K562 (cell line): ENCODE results near the gene GRB2. TPM values are rescaled to one million over a fixed set of nuclear protein-coding genes. Genes with fewer than 3 reads are reported as not detected.
"Not testable (repeated sequence)": the region's sequence is repeated elsewhere in the genome, so short reads cannot be mapped to it uniquely, and the experiment has no call there.

ENCODE experiments used
- ATAC-seq: fragments of 200-7000 bp; cut with Tn5 transposase; 3 replicates; pipeline ENCODE4 v1.9.1; 2020; ENCODE audit warnings: moderate library complexity
- BruUV-seq: library from RNA; stranded (reverse); fragments of 400-500 nt; replicated peaks from 2 replicates; lab custom pipeline; 2021; lab: Mats Ljungman, UMichigan
- CTCF ChIA-PET: fragments of 300-600 bp; formaldehyde crosslinking; extraction: SDS; loops from one replicate; lab custom pipeline; 2021; ENCODE audit warnings: low intra/inter-chr PET ratio; lab: Yijun Ruan, JAX
- POLR2A ChIA-PET: fragments of 300-600, 350-650 bp; sonication (Branson Sonifier 250); formaldehyde crosslinking; extraction: SDS; loops from one replicate; lab custom pipeline; 2021; ENCODE audit warnings: antibody characterized with exemption, inconsistent platforms; lab: Yijun Ruan, JAX
- DNase-seq, 4 experiments: peaks; one replicate each; pipeline versions ENCODE4 v3.0.0 to v3.0.0-alpha.2; 2011 to 2018; ENCODE audit warnings: low spot score in 3 of 4, mixed read lengths in 3 of 4; ENCODE audit errors: extremely low read depth in 1 of 4
- FAIRE-seq: peaks from 2 replicates; lab custom pipeline; 2011; peaks lifted over from hg19 to GRCh38; lab: Jason Lieb, UNC
- H2AFZ ChIP-seq: 2 replicates; pipeline ENCODE4 v1.6.0; 2011; ENCODE audit warnings: low read depth, low read length, control low read depth, inconsistent platforms
- H3K27ac ChIP-seq: fragments of 200-600 bp; 3 replicates; pipeline ENCODE4 v1.8.0; 2011; ENCODE audit warnings: low read depth, mild to moderate bottlenecking, control low read depth, inconsistent platforms, low read length, moderate library complexity, mixed read lengths; ENCODE audit errors: extremely low read depth
- H3K27me3 ChIP-seq, 2 experiments: fragments of 300-600 bp in 1 of 2; 2 replicates in 1 of 2; 3 replicates in 1 of 2; pipeline versions ENCODE4 v1.6.0 to v1.8.0; 2011; ENCODE audit warnings: inconsistent platforms in 2 of 2, low read length in 2 of 2, mild to moderate bottlenecking in 1 of 2, mixed read lengths in 1 of 2, moderate library complexity in 1 of 2; ENCODE audit not compliant: control insufficient read depth in 2 of 2, insufficient read depth in 2 of 2
- H3K36me3 ChIP-seq: fragments of 300-600 bp; 3 replicates; pipeline ENCODE4 v1.8.0; 2011; ENCODE audit warnings: mild to moderate bottlenecking, low read length, inconsistent platforms; ENCODE audit not compliant: control insufficient read depth, insufficient read depth
- H3K4me1 ChIP-seq, 2 experiments: fragments of 200-600 bp in 1 of 2; replicated peaks in 1 of 2; 2 replicates in 1 of 2; 3 replicates in 1 of 2; pipeline versions ENCODE4 v1.5.1 to v1.8.0; 2011; ENCODE audit warnings: inconsistent platforms in 2 of 2, low read length in 2 of 2, mild to moderate bottlenecking in 1 of 2, mixed read lengths in 1 of 2, moderate library complexity in 1 of 2; ENCODE audit not compliant: control insufficient read depth in 2 of 2, insufficient read depth in 2 of 2
- H3K4me2 ChIP-seq: 2 replicates; pipeline ENCODE4 v1.6.1; 2011; ENCODE audit warnings: low read length, control low read depth, inconsistent platforms, mixed read lengths; ENCODE audit not compliant: insufficient read depth
- H3K4me3 ChIP-seq: fragments of 200-600 bp; sonication (generic), shearing (Covaris generic); 2 replicates; pipeline ENCODE4 v1.5.1; 2016; ENCODE audit warnings: control low read depth, inconsistent platforms
- H3K79me2 ChIP-seq: fragments of 200-600 bp; 3 replicates; pipeline ENCODE4 v1.8.0; 2011; ENCODE audit warnings: low read length, inconsistent platforms; ENCODE audit not compliant: control insufficient read depth, insufficient read depth
- H3K9ac ChIP-seq, 2 experiments: 2 replicates each; pipeline versions ENCODE4 v1.6.0 to v1.6.1; 2011; ENCODE audit warnings: low read depth in 2 of 2, low read length in 2 of 2, control low read depth in 1 of 2, inconsistent platforms in 1 of 2, mild to moderate bottlenecking in 1 of 2, mixed read lengths in 1 of 2; ENCODE audit not compliant: insufficient read depth in 1 of 2
- H3K9me1 ChIP-seq: one replicate; pipeline ENCODE4 v1.6.0; 2011; ENCODE audit warnings: inconsistent platforms, mild to moderate bottlenecking, low read length, moderate library complexity; ENCODE audit not compliant: control insufficient read depth, insufficient read depth
- H3K9me3 ChIP-seq: replicated peaks from 2 replicates; pipeline ENCODE4 v1.5.1; 2011; ENCODE audit warnings: low read depth, low read length, inconsistent platforms; ENCODE audit not compliant: control insufficient read depth, insufficient read depth
- H4K20me1 ChIP-seq: replicated peaks from 2 replicates; pipeline ENCODE4 v1.6.1; 2011; ENCODE audit warnings: low read length, inconsistent platforms, mixed read lengths; ENCODE audit not compliant: control insufficient read depth, insufficient read depth
- CEBPB ChIP-seq: fragments of 450-650 bp; IDR thresholded peaks from 2 replicates; pipeline ENCODE4 v1.6.1; 2016; ENCODE audit warnings: missing genetic modification characterization, missing compliant biosample characterization
- KDM1A ChIP-seq, 2 experiments: fragments of 450-650 bp; IDR thresholded peaks; 2 replicates each; pipeline ENCODE4 v1.6.1; 2016; ENCODE audit warnings: mild to moderate bottlenecking in 2 of 2
- WGBS: fragments of 100-300 bp; shearing (Covaris generic); methylation state at CpG from one replicate; pipeline ENCODE4 v1.1.6; 2016; ENCODE audit warnings: low coverage, mixed read lengths; ENCODE audit not compliant: insufficient coverage; ENCODE audit errors: missing lambda C conversion rate; 5-methylcytosine and 5-hydroxymethylcytosine counted together
- in situ Hi-C: fragments of 300-500 bp; cut with MboI; formaldehyde crosslinking; loops from 4 replicates; pipeline ENCODE4 v1.15.0; 2018; ENCODE audit warnings: inconsistent platforms, mixed read lengths
- intact Hi-C: fragments of 100-400 bp; cut with micrococcal nuclease; formaldehyde crosslinking; loops from 2 replicates; pipeline ENCODE4 v1.14.2; 2022
- polyA plus RNA-seq, 8 experiments: library from polyadenylated mRNA; depleted of rRNA in 4 of 8; stranded (reverse) in 5 of 8; unstranded in 3 of 8; fragments of >200 nt; fragmentation: Nextera tagmentation in 2 of 8; fragmentation: Illumina TruSeq in 1 of 8; extraction: Ambion mirVana in 2 of 8; extraction: Trizol in 1 of 8; gene quantifications; 2 replicates each; pipeline versions ENCODE4 v1.2.1 to v1.2.3, GENCODE V29; 2011 to 2014; ENCODE audit warnings: inconsistent platforms in 1 of 8, missing spikeins in 1 of 8
- total RNA-seq, 7 experiments: library from RNA; depleted of rRNA in 6 of 7; stranded (reverse); fragments of >200 nt in 6 of 7; fragmentation: Illumina TruSeq in 2 of 7; extraction: Trizol in 2 of 7; gene quantifications; 2 replicates each; pipeline versions ENCODE4 v1.2.1 to v1.2.3, GENCODE V29; 2011 to 2021; ENCODE audit warnings: low replicate concordance in 1 of 7

Gene GRB2
- total and polyA plus RNA-seq, 9 of the 15 experiments (the other 6 are each of a cell fraction or from before 2014, with no cell fraction given) = 57.2 to 136 (median 84.8) TPM

- POLR2A ChIA-PET = interaction anchor here (0.6 to 1.3 kb wide), 2 partner anchors 11 to 32 kb away, joined by 3 to 5 read pairs; partner anchors contain the start of gene GRB2
- H3K79me2 ChIP-seq, intact Hi-C loops, H3K36me3 ChIP-seq, in situ Hi-C loops, H4K20me1 ChIP-seq, H2AFZ ChIP-seq, BruUV-seq: not testable (repeated sequence)
- H3K4me1 ChIP-seq = peaks cover 8 to 11% of the 10 kb centered on the region in 2 experiments; a peak in 3 of 5 replicates
- TF ChIP-seq KDM1A (IDR thresholded peaks at IDR 0.05) = 0 out of 4 replicates have a peak, but pooled peaks of 1 of the 2 experiments have one; percentile 14
- TF ChIP-seq, all 486 proteins: peak for 1; not testable (repeated sequence) for 485
- H3K9ac ChIP-seq, H3K9me3 ChIP-seq, H3K27ac ChIP-seq, FAIRE-seq, DNase-seq, CTCF ChIA-PET, H3K4me2 ChIP-seq, H3K9me1 ChIP-seq, ATAC-seq, H3K4me3 ChIP-seq: not testable (repeated sequence)
- WGBS = 29% methylated on average over 8 of the region's 8 CpGs
- H3K27me3 ChIP-seq = peaks cover 7 to 15% of the 10 kb centered on the region in 2 experiments
Measured at GRCh38 chr17:75437404-75437803, 31.9 kb upstream of the GRB2 start.

- ATAC-seq, H3K27ac ChIP-seq, FAIRE-seq, H3K4me3 ChIP-seq, intact Hi-C loops, DNase-seq, H2AFZ ChIP-seq, H3K9me1 ChIP-seq, H3K79me2 ChIP-seq, in situ Hi-C loops, H3K9me3 ChIP-seq, BruUV-seq: not testable (repeated sequence)
- POLR2A ChIA-PET = interaction anchor here (0.6 to 1.3 kb wide), 4 partner anchors 18 to 92 kb away, joined by 3 to 4 read pairs (median 4); partner anchors contain the start of gene TMEM94
- peaks cover 8 to 14% of the 10 kb centered on the region in 2 experiments; a peak in 4 of 5 replicates for H3K4me1 ChIP-seq
- WGBS = 39% methylated on average over 6 of the region's 6 CpGs
- TF ChIP-seq CEBPB (tag) = 0 out of 2 replicates have a peak, but pooled peaks have one; percentile 24
- TF ChIP-seq, all 486 proteins: peak for 1; not testable (repeated sequence) for 485
- H4K20me1 ChIP-seq, H3K9ac ChIP-seq, CTCF ChIA-PET, H3K4me2 ChIP-seq, H3K36me3 ChIP-seq: not testable (repeated sequence)
- peaks cover 7 to 15% of the 10 kb centered on the region in 2 experiments for H3K27me3 ChIP-seq
Measured at GRCh38 chr17:75434433-75434832, 29.0 kb upstream of the GRB2 start.
